IPS DF 4.7 (cell line): ENCODE data around the gene HEBP1.

Experiments
- DNase-seq: peaks from one replicate; pipeline ENCODE4 v3.0.0-alpha.2; 2013; ENCODE audit warnings: low spot score; ENCODE audit errors: extremely low read depth

HEBP1 gene

DNA sequence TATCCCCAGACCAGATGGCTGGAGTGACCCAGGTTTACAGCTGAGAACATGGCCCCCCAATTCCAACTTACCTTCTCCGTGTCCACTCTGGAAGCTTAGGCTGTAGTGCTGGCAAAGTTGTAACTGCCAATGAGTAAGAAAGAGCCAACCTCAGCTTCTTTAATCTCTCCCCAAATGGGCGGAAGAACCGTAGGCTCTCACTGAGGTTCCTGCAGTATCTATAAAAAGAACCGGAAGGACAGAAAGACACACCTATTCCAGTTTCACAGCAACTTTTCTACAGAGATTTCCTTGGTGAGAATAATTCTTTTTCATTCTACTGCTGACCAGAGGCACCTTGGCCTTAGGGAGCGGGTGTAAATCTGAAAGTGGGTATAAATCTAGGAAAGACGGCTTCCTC lies 48.0 kb downstream of the HEBP1 start, which contains the start of gene GPRC5D:
TSS of gene GPRC5D (minus strand) at position 135 of the 400 bp plus-strand sequence. CDS start 1,786 bp downstream, outside the sequence.
- DNase-seq = no peak

- no peak for DNase-seq
These were observed 48.6 kb downstream of the HEBP1 start for GRCh38 chr12:12951504-12951903.

GRCh38 chr12:12947902-12948301 lies 52.2 kb downstream of the HEBP1 start:
- no peak for DNase-seq

DNA sequence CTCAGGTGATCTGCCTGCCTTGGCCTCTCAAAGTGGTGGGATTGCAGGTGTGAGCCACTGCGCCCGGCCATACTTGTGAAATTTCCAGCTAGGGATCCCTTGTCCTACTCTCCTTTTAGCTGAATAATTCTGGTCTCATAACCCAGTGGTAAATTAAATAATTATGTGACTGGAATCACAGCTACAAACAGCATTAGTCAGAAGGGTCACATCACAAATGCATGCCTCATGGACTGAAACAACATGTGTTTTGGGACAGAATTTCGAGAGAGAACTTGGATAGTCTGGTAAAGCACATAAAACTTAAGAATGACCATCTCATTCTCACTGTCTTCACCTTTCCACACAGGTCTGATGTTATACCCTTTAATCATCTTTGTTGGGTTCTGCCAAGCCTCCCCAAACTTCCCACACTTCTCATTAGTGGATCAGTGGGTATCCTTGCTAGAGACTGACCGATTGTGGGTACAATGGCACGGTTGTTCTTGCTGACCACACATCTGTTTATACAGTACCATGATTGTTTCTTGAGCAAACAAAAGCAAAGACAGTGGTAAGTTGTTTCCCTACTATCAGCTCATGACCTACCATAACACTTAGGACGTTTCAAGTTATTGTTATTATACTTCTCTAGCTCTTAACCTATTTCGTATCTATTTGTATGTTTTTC lies 53.2 kb downstream of the HEBP1 start:
- no peak for DNase-seq

- no peak for DNase-seq
These were observed 54.5 kb downstream of the HEBP1 start for GRCh38 chr12:12945591-12945990.

GRCh38 chr12:12943586-12944260 lies 56.3 kb downstream of the HEBP1 start:
- DNase-seq = no peak

DNA sequence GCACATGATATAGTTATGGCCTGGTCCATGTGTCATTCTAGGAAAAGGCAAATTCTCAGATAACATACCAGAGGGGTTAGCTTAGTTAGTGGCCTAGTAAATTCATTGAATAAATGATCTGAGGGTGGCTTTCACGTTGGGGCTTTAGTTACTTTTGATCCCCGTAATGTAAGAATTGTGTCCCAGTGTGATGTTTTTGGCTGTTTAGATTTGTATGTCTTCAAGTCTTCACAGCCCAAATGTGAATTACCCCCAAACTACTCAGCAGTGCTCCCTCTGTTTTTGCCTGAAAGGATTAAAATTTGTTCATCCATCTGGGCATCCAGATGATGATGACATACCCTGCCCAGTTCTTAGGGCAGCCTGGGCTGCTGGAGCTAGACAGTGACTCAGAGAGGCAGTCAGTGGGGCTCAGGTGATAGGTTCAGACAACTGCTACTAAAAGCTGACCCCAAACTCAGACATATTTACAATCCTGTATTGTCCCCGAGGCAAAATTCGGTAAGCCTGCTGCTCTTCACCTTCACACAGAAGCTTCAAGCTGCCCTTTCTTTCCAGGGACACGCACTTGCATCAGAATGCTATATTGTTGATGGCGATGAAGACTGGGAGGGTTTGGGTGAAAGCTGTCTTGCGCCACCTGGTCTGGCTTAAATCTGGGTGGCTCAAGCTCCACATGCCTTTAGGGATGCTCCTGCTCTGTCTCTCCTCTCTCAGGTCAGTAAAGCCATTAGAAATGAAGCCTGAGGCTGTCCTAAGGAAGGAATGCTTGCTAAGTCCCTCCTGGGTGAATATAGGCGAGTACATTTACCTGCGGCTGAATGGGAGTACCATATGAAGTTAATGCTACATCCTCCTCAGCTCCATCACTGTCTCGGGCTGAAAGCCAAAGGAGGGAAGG lies 58.4 kb downstream of the HEBP1 start:
- no peak for DNase-seq

DNA sequence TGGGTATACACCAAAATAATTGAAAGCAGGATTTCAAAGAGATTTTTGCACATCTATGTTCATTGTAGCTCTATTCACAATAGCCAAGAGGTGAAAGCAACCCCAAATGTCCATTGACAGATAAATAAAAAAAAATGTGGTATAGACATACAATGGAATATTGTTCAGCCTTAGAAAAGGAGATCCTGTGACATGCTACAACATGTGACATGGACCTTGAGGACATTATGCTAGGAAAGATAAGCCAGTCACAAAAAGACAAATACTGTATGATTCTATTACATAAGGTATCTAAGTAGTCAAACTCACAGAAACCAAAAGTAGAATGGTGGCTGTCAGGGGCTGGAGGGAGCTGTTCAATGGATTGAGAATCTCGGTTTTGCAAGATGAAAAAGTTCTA lies 60.2 kb downstream of the HEBP1 start:
- no peak for DNase-seq

DNA sequence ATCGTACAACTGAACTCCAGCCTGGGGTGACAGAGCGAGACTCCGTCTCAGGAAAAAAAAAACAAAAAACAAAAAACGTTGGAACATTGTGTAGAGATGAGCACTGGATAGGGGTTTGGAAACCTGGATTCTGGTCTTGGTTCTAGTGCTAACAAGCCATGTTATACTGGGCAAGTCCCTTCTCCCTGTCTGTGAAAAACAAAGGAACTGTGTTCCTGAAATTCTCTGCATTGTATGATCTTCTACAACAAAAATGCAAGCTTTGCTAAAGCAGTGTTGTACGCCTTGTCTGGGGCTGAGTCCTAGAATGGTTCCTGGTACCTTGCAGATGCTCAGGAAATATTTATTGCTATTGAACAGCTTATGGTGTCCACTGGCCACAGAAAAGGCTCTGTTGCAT lies 61.5 kb downstream of the HEBP1 start:
- DNase-seq = no peak

DNA sequence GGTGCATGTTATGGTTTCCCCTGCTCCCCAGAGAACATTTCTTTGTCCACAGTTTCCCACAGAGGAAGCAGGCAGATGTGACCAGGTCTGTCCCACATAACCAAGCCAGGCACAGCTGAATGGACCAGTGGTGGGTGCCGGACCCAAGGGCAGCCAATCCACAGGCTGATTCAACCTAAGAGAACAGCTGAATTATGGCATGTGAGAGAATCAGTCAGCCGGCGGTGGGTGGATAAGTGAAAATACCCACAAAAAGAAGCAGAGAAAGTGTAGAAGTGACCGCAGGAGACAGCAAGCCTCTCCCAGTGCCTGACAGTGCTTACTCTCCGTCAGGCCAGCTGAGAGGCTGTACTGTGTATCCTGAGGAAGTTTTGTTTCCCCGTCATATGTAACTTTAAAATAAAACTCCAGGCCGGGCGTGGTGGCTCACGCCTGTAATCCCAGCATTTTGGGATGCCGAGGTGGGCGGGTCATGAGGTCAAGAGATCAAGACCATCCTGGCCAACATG lies 63.0 kb downstream of the HEBP1 start:
- no peak for DNase-seq

- no peak for DNase-seq
These were observed 65.5 kb downstream of the HEBP1 start for GRCh38 chr12:12934556-12934955.

DNA sequence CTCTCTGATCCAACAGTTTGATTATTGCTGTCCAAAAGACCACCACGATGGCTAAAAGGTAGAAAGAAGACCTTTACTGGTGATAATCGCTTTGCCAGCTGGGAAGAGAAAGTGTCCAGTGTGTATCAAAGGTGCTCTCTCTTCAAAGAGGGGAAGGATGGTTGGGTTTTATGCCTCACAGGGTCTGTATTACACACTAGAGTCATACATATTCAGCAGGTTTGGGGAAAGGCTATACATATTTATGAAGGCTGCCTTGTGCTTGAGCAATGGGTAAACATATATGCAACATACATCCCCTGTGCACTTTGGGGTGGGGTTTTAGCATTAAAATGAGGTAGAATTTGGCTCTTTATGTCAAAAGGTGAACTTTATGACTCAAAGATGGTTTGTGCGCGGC lies 66.3 kb downstream of the HEBP1 start:
- DNase-seq = no peak

DNA sequence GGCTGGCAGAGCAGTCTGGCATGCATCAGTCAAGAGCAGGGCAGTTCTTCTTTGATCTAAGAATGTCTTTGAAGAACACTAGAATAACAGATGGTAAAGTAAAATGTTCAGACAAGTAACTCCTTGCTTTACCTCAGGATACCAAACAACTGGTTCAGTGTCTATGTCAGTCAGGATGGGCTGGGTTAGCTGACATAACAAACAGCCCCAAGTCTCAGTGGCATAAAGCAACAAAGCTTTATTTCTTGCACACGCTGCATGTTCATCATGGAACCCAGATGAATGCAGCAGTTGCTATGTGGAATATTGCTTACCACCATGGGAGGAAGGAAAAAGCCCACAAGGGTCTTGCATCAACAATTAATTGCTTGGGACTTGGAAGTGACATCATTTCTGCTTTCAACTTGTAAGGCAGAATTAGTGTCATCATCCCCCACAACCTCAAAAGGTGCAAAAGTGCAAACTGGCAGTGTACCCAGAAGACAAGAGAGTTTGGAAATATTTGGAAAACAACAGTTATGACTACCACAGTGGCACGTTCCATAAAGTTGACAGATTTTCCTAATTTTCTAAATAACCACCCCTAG lies 69.3 kb downstream of the HEBP1 start:
- DNase-seq = no peak

- no peak for DNase-seq
These were observed 70.4 kb downstream of the HEBP1 start for GRCh38 chr12:12929696-12930095.

DNA sequence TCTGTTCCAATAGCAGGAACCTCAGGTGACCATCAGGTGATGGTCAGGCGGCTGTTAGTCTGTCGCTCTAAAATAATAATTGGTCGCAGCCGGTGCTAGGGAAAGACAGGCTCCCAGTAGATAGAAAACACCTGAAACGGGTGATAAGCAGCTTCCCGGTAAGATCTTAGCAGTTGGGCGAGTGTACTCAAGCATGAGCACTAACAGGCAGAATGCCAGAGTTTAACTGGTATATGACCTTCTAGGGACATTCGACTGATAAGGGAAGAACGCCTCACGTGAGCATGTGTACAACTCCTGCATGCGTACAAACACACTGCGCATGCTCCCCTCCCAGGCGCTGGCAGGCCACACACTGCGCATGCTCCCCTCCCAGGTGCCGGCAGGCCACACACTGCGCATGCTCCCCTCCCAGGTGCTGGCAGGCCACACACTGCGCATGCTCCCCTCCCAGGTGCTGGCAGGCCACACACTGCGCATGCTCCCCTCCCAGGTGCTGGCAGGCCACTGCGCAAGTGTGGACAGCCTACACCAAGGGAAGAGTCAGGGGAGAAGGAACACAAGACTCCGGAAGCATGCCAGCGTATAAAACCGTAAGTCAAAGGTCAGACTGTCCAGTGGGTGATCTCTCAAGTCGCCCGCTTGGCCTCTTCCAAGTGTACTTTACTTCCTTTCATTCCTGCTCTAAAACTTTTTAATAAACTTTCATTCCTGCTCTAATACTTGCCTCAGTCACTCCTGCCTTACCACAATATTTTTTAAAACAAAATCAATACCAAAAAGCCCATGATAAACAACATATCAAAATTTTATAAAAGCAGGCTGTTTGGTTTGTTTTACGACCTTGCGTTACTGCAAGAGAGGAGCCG lies 72.6 kb downstream of the HEBP1 start:
- DNase-seq = no peak

- DNase-seq = no peak
These were observed 73.4 kb downstream of the HEBP1 start for GRCh38 chr12:12926571-12927071.

- no peak for DNase-seq
These were observed 74.7 kb downstream of the HEBP1 start for GRCh38 chr12:12925388-12925787.
